Epithelial cell of proximal tubule (primary cell): ENCODE data around the gene FAM20A. TPM values are rescaled to one million over a fixed set of nuclear protein-coding genes. Genes with fewer than 3 reads are reported as not detected.
"Not testable (repeated sequence)": the region's sequence is repeated elsewhere in the genome, so short reads cannot be mapped to it uniquely, and the experiment has no call there.

Experiments
- DNase-seq: peaks from one replicate; pipeline ENCODE4 v3.0.0-alpha.2; 2011; ENCODE audit warnings: low read depth
- H3K4me3 ChIP-seq: 2 replicates; pipeline ENCODE4 v1.5.1; 2011; ENCODE audit warnings: low read depth, mild to moderate bottlenecking, low read length
- total RNA-seq: library from RNA; depleted of rRNA; stranded (reverse); fragments of >200 nt; gene quantifications from 2 replicates; pipeline ENCODE4 v1.2.3, GENCODE V29; 2015
- TF ChIP-seq, protein P1 (sequence below): conservative IDR thresholded peaks from 2 replicates; pipeline ENCODE4 v1.5.1; 2012; ENCODE audit warnings: low read depth, mild to moderate bottlenecking, low read length

The FAM20A gene
- total RNA-seq, 1 donor from 2014 or later: not detected

- DNase-seq: no peak
- no peak overlapping the region for H3K4me3 ChIP-seq
- TF ChIP-seq, protein P1, sequence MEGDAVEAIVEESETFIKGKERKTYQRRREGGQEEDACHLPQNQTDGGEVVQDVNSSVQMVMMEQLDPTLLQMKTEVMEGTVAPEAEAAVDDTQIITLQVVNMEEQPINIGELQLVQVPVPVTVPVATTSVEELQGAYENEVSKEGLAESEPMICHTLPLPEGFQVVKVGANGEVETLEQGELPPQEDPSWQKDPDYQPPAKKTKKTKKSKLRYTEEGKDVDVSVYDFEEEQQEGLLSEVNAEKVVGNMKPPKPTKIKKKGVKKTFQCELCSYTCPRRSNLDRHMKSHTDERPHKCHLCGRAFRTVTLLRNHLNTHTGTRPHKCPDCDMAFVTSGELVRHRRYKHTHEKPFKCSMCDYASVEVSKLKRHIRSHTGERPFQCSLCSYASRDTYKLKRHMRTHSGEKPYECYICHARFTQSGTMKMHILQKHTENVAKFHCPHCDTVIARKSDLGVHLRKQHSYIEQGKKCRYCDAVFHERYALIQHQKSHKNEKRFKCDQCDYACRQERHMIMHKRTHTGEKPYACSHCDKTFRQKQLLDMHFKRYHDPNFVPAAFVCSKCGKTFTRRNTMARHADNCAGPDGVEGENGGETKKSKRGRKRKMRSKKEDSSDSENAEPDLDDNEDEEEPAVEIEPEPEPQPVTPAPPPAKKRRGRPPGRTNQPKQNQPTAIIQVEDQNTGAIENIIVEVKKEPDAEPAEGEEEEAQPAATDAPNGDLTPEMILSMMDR: no peak
Observed at GRCh38 chr17:68531252-68531651, 69.9 kb downstream of the FAM20A start.

DNA sequence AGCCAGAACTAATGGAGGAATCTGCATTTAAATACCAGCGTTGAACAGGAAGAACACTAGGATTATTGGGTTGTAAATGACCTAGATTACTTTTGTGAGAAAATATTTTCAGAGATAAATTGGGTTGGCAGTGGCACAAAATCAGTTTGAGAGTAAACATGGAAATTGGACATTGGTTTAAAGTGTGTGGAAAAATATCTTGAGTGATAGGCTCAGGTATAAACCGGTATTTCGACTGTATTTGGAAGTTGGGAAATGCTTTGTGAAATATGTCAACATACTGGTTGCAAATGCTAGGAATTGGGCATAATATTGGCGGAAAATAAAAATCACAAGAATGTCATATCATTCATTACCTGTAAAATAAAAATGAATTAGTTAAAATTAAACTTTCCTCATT, 73.9 kb downstream of the FAM20A start:
- no peak for DNase-seq
- TF ChIP-seq, protein P1: no peak

DNA sequence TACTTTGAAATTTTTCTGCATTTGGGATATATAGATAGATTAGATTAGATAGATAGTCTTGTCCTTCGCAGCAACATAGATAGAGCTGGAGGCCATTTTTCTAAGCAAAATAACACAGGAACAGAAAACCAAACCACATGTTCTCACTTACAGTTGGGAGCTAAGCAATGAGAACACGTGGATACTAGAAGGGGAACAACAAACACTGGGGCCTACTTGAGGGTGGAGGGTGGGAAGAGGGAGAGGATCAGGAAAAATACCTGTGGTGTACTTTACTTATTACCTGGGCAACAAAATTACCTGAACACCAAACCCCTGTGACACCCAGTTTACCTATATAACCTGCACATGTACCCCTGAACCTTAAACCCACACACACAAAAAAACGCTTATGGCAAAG, 74.6 kb downstream of the FAM20A start:
- DNase-seq: no peak
- no peak overlapping the region for H3K4me3 ChIP-seq
- TF ChIP-seq, protein P1: no peak

More for the DNA sequence above, 73.9 kb downstream of the FAM20A start:
- no peak overlapping the region for H3K4me3 ChIP-seq

DNA sequence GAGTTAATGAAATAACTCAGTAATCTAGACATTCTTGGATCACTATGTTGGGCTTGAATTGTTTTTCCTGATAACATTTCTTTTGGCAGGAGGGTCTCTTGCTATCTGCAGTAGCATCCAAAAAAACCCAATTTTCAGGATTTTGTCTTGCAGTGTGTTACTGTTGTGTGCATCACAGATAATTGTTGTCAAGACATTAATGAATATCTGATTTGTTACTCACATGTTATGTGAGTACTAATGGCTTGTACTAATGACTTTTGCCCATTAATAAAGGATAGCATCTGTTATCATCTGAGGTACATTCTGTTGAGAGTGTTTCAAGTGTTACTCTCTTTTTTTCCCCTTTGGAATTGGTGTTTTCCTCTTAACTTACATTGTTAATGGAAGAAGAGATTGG, 78.9 kb downstream of the FAM20A start:
- no peak overlapping the region for H3K4me3 ChIP-seq
- DNase-seq: no peak
- TF ChIP-seq, protein P1: no peak

GRCh38 chr17:68519911-68520310, 81.3 kb downstream of the FAM20A start:
- H3K4me3 ChIP-seq: no peak overlapping the region
- TF ChIP-seq, protein P1: no peak
- DNase-seq: no peak

DNA sequence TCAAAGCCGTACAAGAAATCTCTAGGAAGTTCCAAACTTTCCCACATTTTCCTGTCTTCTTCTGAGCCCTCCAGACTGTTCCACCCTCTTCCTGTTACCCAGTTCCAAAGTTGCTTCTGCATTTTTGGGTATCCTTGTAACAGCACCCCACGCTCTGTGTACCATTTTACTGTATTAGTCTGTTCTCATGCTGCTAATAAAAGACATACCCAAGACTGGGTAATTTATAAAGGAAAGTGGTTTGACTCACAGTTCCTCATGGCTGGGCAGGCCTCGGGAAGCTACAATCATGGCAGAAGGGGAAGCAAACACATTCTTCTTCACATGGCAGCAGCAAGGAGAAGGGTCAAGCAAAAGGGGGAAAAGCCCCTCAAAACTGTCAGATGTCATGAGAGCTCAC, 82.1 kb downstream of the FAM20A start:
- not testable (repeated sequence) for H3K4me3 ChIP-seq, DNase-seq

DNA sequence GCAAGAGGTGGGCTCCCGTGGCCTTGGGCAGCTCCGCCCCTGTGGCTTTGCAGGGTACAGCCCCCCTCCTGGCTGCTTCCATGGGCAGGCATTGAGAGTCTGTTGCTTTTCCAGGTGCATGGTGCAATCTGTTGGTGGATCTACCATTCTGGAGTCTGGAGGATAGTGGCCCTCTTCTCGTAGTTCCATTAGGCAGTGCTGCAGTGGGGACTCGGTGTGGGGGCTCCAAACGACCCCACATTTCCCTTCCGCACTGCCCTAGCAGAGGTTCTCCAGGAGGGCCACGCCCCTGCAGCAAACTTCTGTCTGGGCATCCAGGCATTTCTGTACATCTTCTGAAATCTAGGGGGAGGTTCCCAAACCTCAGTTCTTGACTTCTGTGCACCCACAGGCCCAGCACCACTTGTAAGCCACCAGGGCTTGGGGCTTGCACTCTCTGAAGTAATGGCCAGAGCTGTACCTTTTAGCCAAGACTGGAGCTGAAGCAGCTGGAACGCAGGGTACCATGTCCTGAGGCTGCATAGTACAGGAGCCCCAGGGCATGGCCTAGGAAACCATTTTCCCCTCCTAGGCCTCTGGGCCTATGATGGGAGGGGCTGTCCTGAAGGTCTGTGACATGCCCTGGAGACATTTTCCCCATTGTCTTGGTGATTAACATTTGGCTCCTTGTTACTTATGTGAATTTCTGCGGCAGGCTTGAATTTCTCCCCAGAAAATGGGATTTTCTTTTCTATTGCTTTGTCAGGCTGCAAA, 82.9 kb downstream of the FAM20A start:
- no peak for DNase-seq
- H3K4me3 ChIP-seq: no peak overlapping the region
- TF ChIP-seq, protein P1: no peak

- not testable (repeated sequence) for H3K4me3 ChIP-seq, DNase-seq
Observed at GRCh38 chr17:68517605-68518004, 83.6 kb downstream of the FAM20A start.
